Esophagus (tissue), 2 donors: ENCODE results near the gene B9D2. TPM values are rescaled to one million over a fixed set of nuclear protein-coding genes. Genes with fewer than 3 reads are reported as not detected.
"Not testable (repeated sequence)": the region's sequence is repeated elsewhere in the genome, so short reads cannot be mapped to it uniquely, and the experiment has no call there.

Source experiments
- H3K27ac ChIP-seq, 2 donors: one replicate each; pipeline ENCODE4 v1.5.1; 2013; ENCODE audit warnings: low read depth in 2 of 2, mild to moderate bottlenecking in 2 of 2, inconsistent platforms in 1 of 2, low read length in 1 of 2, moderate library complexity in 1 of 2
- H3K27me3 ChIP-seq, 2 donors: one replicate each; pipeline ENCODE4 v1.6.1; 2013; ENCODE audit warnings: low read length in 2 of 2, control low read depth in 1 of 2, mild to moderate bottlenecking in 1 of 2; ENCODE audit not compliant: insufficient read depth in 2 of 2, control insufficient read depth in 1 of 2
- H3K36me3 ChIP-seq, 2 donors: one replicate each; pipeline ENCODE4 v1.6.1; 2013; ENCODE audit warnings: low read length in 1 of 2; ENCODE audit not compliant: control insufficient read depth in 2 of 2, insufficient read depth in 2 of 2
- H3K4me1 ChIP-seq, 2 donors: one replicate each; pipeline ENCODE4 v1.6.1; 2013; ENCODE audit warnings: low read length in 1 of 2; ENCODE audit not compliant: control insufficient read depth in 2 of 2, insufficient read depth in 2 of 2
- H3K4me3 ChIP-seq, 2 donors: one replicate each; pipeline ENCODE4 v1.5.1; 2013; ENCODE audit warnings: low read length in 2 of 2, mild to moderate bottlenecking in 2 of 2, low read depth in 1 of 2, moderate library complexity in 1 of 2
- H3K9me3 ChIP-seq, 2 donors: one replicate each; pipeline ENCODE4 v1.6.1; 2013; ENCODE audit warnings: mild to moderate bottlenecking in 2 of 2, low read depth in 1 of 2, low read length in 1 of 2, moderate library complexity in 1 of 2; ENCODE audit not compliant: control insufficient read depth in 2 of 2, insufficient read depth in 1 of 2
- WGBS, 2 donors: extraction: QIAGEN DNeasy Blood & Tissue Kit; methylation state at CpG; one replicate each; pipeline ENCODE4 v1.1.7; 2013; 5-methylcytosine and 5-hydroxymethylcytosine counted together
- polyA plus RNA-seq, 2 donors: library from polyadenylated mRNA; stranded (reverse); fragments of 200-250 nt; gene quantifications; one replicate each; pipeline ENCODE4 v1.2.3, GENCODE V29; 2013
- donor health status: healthy with polysubstance abuse.
- donor health status: Bipolar disorder and iron deficiency.

Gene B9D2
- polyA plus RNA-seq, 2 donors = 3.1 to 6.0 TPM

GRCh38 chr19:41395355-41395754, 31.4 kb upstream of the B9D2 start:
- H3K36me3 ChIP-seq = peaks cover 0 to 14% of the 10 kb centered on the region in 2 donors
- WGBS, 2 donors = 59 to 69% methylated on average over 6 of the region's 6 CpGs
- H3K27me3 ChIP-seq = no peaks in the 10 kb centered on the region
- H3K9me3 ChIP-seq = no peaks in the 10 kb centered on the region
- H3K4me1 ChIP-seq = peaks cover 0 to 6% of the 10 kb centered on the region in 2 donors
- H3K27ac ChIP-seq = no peak overlapping the region
- no peak overlapping the region for H3K4me3 ChIP-seq

DNA sequence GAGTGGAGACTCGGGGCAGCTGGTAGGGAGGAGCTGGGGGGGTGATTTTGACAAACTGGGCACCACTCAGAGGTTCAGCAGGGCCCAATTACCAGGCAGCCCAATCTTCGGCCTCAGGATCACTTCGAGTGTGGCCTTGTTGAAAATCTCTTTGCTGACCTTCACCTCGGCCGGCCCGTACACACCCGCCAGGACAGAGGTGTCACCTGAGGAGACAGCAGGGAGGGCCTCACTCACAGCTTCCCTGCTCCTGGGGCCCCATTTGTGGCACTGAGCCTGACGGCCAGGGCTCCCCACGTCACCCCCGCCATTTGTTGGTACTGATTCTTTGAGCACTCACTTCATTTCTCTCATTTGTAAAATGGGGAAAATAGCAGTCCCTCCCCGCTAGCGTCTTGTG, 28.8 kb upstream of the B9D2 start:
- Histone ChIP-seq H3K36me3 (peaks cover 4 to 19% of the 10 kb centered on the region in 2 donors), H3K27ac (no peak overlapping the region)

DNA sequence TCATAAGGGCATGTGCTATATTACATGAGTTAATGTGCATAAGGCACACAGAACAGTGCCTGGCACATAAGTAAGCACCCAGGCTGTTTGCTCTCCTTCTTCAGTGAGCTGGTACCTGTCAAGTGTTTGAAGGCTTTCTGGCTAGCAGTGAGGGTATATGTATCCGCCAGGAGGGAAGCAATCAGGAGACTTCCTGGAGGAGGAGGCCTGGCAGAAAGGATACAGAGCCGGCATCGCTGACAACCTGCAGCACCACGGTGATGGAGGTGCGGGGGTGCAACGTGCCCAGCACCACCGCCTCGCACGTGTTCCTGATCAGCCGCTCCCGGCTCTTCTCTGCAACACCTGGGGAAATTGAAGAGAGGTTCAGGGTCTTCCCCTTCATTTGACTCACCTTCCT, 27.7 kb upstream of the B9D2 start:
- H3K36me3 ChIP-seq = peaks cover 4 to 20% of the 10 kb centered on the region in 2 donors
- H3K9me3 ChIP-seq = no peaks in the 10 kb centered on the region
- no peak overlapping the region for H3K27ac ChIP-seq
- peaks cover under 1 to 3% of the 10 kb centered on the region in 2 donors for H3K4me1 ChIP-seq
- H3K27me3 ChIP-seq = no peaks in the 10 kb centered on the region
- WGBS, 2 donors = 90 to 94% methylated on average over 11 of the region's 11 CpGs
- H3K4me3 ChIP-seq = no peak overlapping the region

More for the DNA sequence above, 28.8 kb upstream of the B9D2 start:
- WGBS, 2 donors = 77 to 85% methylated on average over 12 of the region's 12 CpGs
- Histone ChIP-seq H3K9me3 (no peaks in the 10 kb centered on the region), H3K4me1 (peaks cover 0 to 3% of the 10 kb centered on the region in 2 donors), H3K27me3 (no peaks in the 10 kb centered on the region), H3K4me3 (no peak overlapping the region)

GRCh38 chr19:41386442-41386841, 22.5 kb upstream of the B9D2 start:
- Histone ChIP-seq H3K27ac (peak overlapping the region; percentile 53 to 79), H3K36me3 (peaks cover 4 to 20% of the 10 kb centered on the region in 2 donors), H3K4me3 (no peak overlapping the region), H3K4me1 (peaks cover 0 to 2% of the 10 kb centered on the region in 2 donors), H3K27me3 (no peaks in the 10 kb centered on the region), H3K9me3 (no peaks in the 10 kb centered on the region)
- 58 to 61% methylated on average over 10 to 13 of the region's 13 CpGs for WGBS, 2 donors

DNA sequence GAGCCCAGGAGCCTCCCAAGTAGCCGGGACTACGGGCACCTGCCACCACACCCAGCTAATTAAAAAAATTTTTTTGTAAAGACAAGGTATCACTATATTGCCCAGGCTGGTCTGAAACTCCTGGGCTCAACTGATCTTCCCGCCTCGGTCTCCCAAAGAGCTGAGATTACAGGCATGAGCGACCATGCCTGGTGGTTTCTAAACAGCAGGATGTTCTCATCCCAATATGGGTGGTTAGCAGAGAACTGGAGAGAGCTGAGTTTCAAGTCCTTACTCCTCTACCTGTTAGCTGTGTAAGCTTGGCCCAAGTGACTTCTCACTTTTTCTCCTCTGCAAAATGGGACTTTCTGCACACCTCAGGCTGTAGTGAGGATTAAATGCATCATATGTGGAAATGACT, 20.4 kb upstream of the B9D2 start:
- peaks cover 4 to 7% of the 10 kb centered on the region in 2 donors for H3K36me3 ChIP-seq
- peaks cover 0 to 2% of the 10 kb centered on the region in 2 donors for H3K4me1 ChIP-seq
- H3K27me3 ChIP-seq = no peaks in the 10 kb centered on the region
- WGBS, 2 donors = 82 to 84% methylated on average over 5 of the region's 5 CpGs
- peak overlapping the region in 1 of 2 donors; percentile 17 for H3K27ac ChIP-seq
- no peak overlapping the region for H3K4me3 ChIP-seq
- H3K9me3 ChIP-seq = no peaks in the 10 kb centered on the region

GRCh38 chr19:41381536-41381935, 17.6 kb upstream of the B9D2 start:
- not testable (repeated sequence) for H3K4me1 ChIP-seq, H3K27me3 ChIP-seq, H3K36me3 ChIP-seq, H3K4me3 ChIP-seq, H3K27ac ChIP-seq, H3K9me3 ChIP-seq
- WGBS, 2 donors = 92 to 94% methylated on average over 8 of the region's 8 CpGs

GRCh38 chr19:41377977-41378709, 14.2 kb upstream of the B9D2 start:
- Histone ChIP-seq H3K4me1 (peaks cover 0 to 4% of the 10 kb centered on the region in 2 donors), H3K9me3 (no peaks in the 10 kb centered on the region), H3K4me3 (no peak overlapping the region), H3K27ac (no peak overlapping the region), H3K36me3 (peaks cover 0 to 6% of the 10 kb centered on the region in 2 donors), H3K27me3 (no peaks in the 10 kb centered on the region)
- 61 to 63% methylated on average over 9 of the region's 9 CpGs for WGBS, 2 donors

- WGBS, 2 donors = 52 to 55% methylated on average over 8 of the region's 8 CpGs
- Histone ChIP-seq H3K4me3 (peak overlapping the region; percentile 64 to 71), H3K36me3 (peaks cover 0 to 3% of the 10 kb centered on the region in 2 donors), H3K9me3 (no peaks in the 10 kb centered on the region), H3K27ac (peak overlapping the region; percentile 63 to 76), H3K27me3 (no peaks in the 10 kb centered on the region), H3K4me1 (peaks cover 0 to 4% of the 10 kb centered on the region in 2 donors)
Measured at GRCh38 chr19:41376998-41377365, 13.0 kb upstream of the B9D2 start.

- WGBS, 2 donors = 3 to 5% methylated on average over 45 to 47 of the region's 47 CpGs
- Histone ChIP-seq H3K36me3 (peaks cover 0 to 3% of the 10 kb centered on the region in 2 donors), H3K4me1 (peaks cover 0 to 4% of the 10 kb centered on the region in 2 donors), H3K27me3 (no peaks in the 10 kb centered on the region), H3K4me3 (peak within 1 kb of the TSS; percentile 64 to 71), H3K9me3 (no peaks in the 10 kb centered on the region), H3K27ac (peak within 1 kb of the TSS; percentile 63 to 76)
Measured at GRCh38 chr19:41376241-41376997, 12.5 kb upstream of the B9D2 start, which contains the start of gene TMEM91. Gene TMEM91 (plus strand): TSS chr19:41376533. CDS start chr19:41378310, 1,777 bp downstream.
